Hepatocyte (in vitro differentiated cells): ENCODE measurements around the gene SPOCD1.

Source experiments
- EZH2 ChIP-seq: fragments of 200-600 bp; sonication (generic); IDR thresholded peaks from 2 replicates; pipeline ENCODE4 v1.6.1; 2016; ENCODE audit warnings: antibody characterized with exemption, mild to moderate bottlenecking, borderline replicate concordance
- TF ChIP-seq, protein P1 (sequence below): fragments of 200-600 bp; sonication (generic); IDR thresholded peaks from 2 replicates; pipeline ENCODE4 v1.5.1; 2016; ENCODE audit warnings: antibody characterized with exemption, mild to moderate bottlenecking; ENCODE audit not compliant: poor library complexity

DNA sequence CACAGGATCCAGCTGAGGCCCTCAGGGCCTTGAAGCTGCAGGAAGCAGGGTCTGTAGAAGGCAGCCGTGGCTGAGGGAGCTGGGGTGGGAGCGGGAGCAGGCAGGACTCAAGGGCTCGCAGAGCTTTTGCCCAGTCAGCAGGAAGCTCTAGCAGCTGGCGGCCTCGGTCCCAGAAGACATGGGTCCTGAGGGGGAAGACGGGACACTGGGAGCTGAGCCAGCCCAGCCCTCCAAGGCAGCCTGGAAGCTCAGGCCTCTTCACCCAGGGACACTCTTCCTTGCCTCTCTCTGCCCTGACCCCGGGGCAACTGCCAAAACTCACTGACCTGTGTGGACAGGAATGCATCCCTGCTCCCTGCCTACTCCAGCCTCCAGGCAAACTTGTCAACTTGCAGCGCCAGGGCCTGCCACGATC, 60.6 kb downstream of the SPOCD1 start:
- no peak for TF ChIP-seq EZH2
- TF ChIP-seq, protein P1, sequence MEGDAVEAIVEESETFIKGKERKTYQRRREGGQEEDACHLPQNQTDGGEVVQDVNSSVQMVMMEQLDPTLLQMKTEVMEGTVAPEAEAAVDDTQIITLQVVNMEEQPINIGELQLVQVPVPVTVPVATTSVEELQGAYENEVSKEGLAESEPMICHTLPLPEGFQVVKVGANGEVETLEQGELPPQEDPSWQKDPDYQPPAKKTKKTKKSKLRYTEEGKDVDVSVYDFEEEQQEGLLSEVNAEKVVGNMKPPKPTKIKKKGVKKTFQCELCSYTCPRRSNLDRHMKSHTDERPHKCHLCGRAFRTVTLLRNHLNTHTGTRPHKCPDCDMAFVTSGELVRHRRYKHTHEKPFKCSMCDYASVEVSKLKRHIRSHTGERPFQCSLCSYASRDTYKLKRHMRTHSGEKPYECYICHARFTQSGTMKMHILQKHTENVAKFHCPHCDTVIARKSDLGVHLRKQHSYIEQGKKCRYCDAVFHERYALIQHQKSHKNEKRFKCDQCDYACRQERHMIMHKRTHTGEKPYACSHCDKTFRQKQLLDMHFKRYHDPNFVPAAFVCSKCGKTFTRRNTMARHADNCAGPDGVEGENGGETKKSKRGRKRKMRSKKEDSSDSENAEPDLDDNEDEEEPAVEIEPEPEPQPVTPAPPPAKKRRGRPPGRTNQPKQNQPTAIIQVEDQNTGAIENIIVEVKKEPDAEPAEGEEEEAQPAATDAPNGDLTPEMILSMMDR: no peak
